GM18519 (cell line): ENCODE measurements around the gene OR10G2.

Experiments
- ATAC-seq: cut with Tn5 transposase; IDR thresholded peaks from one replicate; pipeline ENCODE4 v1.9.1; 2021; ENCODE audit warnings: mild to moderate bottlenecking, moderate library complexity; ENCODE audit not compliant: unreplicated experiment, low FRiP score

The OR10G2 gene

DNA sequence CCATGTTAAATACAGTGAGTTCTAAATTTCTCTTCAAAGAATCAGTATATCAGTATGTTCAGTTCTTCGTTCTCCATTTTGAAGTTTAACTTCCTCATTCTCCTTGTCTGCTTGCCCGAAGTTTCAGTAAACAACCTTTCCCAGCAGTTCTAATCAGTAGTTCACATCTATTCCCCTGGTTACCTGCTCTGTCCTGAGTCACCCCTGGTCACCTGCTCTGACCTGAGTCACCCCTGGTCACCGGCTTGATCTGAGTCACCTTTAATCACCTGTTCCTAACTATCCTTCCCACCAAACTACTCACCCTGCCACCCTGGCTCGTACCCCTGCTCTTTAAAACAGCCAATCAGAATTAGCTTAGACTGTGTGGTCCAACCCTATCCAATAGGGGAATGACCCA is 45.4 kb downstream of the OR10G2 start:
- ATAC-seq, result no peak
